ENCODE measurements around the gene CDCA8.
"Not testable (repeated sequence)": the region's sequence is repeated elsewhere in the genome, so short reads cannot be mapped to it uniquely, and the experiment has no call there.

CDCA8 gene

DNA sequence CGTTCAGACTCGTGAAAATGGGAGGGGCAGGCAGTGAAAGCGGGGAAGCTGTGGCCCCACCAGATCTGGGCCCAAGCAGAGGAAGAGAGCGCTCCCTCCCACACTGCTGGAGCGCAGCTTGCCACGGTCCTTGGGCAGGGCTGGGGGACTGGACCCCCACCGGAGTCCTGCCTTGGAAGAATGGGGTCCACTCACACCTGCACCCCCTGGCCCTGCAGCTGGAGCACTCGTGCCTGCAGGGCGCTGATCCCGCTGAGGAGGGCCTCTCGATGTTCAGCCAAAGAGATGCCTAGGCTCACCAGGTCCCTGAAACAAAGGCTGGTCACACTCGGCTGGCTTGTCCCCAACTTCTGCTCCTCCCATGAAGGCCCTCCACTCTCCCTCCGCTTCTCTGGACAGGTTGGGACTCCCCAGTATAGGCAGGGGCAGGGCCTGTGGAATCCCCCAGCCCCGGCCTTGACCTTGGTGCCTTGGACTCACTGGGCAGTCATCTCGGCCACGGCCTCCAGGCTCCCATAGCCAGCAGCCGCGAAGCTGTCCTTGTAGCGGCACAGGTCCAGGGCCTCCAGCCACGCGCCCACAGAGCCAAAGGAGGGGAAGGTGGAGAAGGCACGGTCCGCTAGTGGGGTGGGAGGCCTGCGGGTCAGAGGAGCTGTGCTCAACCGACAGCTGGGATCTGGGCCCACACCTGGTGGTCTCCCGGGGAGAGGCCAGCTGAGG lies 26.0 kb downstream of the CDCA8 start:
- DNase-seq (ENCODE audit: low read depth in 2 of 2): no peak

DNA sequence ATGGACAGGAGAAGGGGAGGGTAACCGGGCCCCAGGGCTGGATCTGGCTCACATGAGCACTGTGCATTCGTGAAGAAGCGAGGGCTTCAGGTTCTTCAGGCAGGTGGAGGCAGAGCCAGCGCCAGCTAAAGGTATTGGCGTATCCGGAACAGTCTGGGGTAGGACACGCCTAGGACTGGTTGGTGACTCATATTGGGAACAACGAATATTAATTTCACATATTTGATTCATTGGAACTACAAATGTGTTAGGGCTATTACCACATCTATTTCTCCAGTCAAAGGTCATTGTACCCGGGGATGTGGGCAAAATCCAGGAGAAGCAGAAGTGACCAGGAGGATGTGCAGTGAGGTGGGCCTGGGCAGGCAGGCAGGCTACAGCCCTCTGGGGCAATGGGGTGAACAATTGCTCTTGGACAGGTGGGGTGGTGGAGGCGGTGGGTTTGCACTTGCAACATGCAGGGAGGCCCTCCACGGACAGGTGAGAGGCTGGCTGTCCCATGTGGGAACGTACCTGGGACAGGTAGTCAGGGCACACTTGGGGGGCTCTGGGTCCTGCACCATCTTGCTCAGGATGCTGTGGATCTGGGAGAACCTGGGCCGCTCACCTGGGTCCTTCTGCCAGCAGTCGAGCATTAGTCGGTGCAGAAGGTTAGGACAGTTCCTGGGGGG lies 26.7 kb downstream of the CDCA8 start:
- DNase-seq (ENCODE audit: low read depth in 2 of 2): no peak

DNA sequence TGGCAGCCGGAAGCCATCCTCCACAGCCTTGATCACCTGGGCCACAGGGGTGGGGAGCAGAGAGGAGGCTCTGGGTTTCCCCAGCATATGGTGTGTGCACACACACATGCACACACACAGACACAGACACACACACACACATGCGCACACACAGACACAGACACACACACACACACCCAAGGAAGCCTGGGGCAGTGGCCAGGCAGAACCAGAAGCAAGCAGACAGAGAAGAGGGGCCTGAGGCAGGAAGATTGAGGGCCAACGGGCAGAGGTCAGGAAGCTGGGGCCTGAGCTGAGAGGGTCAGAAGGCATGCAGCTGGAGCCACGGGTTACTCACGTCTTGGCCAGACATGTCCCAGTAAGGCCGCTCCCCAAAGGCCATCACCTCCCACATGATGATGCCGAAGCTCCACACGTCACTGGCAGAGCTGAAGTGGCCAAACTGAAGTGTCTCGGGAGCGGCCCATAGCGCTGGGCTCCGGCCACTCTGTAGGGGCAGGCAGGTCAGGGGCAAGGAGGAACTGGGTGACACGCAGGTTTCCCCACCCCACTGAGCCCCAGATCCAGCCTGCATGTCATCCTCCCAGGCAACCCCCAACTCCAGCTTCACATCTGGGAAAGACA lies 27.4 kb downstream of the CDCA8 start:
- DNase-seq (ENCODE audit: low read depth in 2 of 2): no peak

DNA sequence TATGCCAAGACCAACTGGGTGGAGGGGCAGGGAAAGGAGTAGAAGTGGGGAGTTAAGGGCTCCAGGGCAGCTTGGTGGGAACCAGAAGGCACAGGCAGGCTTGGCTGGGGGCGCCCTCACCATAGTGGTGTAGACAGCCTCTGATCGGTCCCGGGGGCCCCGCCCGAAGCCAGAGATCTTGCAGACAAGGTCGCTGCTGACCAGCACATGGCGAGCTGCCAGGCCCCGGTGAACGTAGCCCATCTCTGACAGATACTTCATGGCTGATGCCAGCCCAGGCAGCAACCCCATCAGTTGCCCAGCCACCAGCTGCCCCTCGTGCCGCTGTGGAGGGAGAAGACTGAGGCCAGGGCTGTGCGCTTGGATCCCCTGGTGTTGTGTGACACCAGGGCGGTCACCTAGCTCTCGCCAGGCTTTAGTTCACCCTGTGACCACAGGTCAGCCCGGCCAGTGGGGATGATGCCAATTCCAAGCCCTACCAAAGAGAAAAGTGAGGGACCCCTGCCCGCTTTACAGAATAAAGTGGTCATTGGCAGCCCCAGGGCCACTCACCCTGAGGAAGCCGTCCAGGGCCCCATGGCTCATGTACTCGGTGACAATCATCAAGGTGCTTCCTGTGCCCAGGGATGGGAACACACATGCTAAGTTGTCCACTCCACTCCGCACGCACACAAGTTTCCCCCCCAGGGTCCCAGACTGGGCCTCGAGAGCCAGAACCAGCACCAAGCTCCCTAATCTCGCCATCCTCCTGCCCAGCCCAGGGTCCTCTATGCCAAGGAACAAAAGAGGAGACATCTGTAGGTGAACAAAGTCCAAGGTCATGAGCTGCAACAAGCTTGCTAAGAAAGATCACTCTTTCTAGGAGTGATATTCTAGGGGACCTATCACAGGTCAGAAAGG lies 28.2 kb downstream of the CDCA8 start:
- DNase-seq (ENCODE audit: low read depth in 2 of 2): no peak

DNA sequence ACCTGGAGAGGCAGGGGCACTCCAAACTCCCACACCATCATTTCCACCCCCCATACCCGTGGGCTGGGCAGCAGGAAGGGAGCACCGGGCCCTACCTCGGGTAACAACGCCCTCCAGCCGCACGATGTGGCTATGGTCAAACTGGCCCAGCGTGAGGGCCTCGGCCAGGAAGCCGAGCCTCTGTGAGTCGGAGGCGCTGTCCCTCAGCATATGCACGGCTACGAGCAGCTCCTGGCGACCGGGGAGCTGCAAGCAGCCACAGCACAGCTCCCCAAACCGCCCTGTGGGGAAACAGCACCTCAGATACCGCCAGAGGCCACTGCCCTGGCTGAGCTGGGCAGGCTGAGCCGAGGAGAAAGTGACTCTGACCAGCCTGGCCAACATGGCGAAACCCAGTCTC lies 29.2 kb downstream of the CDCA8 start:
- no peak for DNase-seq (ENCODE audit: low read depth in 2 of 2)

DNA sequence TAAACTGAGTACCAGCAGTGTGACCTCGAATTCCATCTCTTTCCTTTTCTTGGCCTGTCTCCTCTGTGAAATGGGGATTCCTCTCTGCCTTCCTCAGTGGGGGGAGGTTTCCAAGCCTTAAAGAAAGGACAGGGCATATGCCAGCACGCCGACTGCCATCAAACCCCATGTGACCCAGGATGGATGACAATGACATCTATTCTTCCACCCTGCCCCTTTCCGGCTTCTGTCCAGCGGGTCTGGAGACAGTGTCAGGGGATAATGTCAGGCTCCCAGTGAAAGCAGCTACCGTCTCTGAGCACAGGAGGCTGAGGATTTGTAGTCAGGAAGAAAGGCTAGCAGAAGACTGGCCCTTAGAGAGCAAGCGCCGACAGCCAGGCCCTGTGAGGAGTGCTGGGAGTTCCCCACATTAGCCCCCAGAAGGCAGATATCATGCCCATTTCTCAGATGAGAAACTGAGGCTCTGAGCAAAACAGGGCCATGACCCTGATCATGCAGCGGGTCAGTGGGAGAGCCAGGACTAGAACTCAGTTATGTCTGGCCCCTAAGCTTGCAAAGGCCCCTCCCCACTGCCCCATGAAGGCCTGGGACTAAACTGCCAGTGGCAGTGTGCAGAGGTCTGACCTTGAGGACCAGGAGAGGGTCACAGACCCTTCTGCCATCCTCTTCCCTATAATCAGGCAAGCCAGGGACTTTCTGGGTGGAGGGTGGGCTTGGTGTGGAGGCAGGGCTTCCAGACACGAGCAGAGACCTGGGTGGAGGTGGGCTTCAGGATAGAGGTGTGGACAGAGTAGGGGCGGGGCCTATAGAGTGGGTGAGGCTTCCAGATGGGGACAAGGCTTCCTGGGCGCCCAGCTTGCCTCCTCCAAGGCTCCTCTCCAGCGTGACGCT lies 30.1 kb downstream of the CDCA8 start:
- DNase-seq (ENCODE audit: low read depth in 2 of 2): no peak

DNA sequence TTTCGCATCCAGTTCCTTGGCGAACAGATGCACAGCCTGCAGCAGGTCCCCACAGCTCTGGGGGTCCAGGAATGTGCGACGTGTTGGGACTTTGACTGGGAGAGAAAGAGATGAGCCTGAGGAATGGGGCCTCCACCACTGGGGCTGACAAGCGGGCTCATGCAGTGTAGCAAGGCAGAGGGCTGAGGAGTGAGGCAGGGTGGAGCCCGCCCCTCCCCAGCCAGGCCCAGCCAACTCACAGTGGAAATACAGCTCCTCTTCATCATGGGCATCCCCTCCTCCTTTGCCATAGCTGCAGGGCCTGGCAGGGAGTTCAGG lies 30.7 kb downstream of the CDCA8 start:
- DNase-seq (ENCODE audit: low read depth in 2 of 2): no peak

DNA sequence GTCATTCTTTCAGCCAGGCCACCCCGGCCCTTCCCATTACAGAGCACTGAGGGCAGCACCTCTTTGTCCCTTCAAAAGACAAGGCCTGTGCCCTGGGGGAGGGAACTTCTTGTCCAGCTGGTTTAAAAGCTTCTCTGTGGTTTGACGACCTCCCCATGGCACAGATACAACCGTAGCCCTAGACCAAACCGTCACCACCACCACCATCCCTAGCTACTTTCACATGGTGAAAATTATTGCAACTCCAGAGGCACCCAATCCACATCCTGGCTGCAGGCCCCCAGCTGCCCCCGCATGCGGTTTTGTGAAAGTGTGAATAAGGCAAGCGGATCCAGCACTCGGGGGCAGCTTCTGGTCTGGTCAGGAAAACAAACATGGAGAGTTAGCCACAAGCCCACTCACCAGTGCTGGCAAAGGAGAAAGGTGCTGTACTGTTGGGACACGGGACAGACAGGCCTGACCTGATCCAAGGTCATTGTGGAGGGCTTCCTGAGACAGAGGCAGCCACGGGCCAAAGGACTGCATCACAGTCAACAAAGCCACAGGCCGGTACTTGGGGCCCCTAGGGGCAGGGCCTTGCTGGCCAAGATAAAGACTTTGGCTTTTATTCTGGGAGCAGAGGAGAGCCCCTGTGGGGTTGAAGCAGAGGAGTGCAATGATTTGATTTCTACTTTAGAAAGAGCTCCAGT lies 31.2 kb downstream of the CDCA8 start:
- no peak for DNase-seq (ENCODE audit: low read depth in 2 of 2)

DNA sequence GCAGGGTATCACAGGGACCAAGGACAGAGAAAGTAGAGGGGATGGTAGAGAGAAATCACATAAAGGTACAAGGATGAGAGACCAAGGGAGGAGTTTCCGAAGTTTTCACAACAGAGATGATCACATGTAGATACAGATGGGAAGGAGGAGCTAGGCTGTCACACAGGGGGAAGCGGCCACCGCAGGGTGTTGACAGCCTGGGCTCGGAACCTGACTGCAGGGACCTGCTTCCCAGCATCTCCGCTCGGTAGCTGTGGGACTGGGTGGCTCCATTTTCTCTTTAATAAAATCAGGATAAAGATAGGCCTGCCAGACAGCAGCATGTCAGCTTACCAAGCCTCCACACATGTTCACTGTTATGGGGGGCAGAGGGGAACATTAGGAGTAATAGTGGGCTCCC lies 32.3 kb downstream of the CDCA8 start:
- no peak for DNase-seq (ENCODE audit: low read depth in 2 of 2)

DNA sequence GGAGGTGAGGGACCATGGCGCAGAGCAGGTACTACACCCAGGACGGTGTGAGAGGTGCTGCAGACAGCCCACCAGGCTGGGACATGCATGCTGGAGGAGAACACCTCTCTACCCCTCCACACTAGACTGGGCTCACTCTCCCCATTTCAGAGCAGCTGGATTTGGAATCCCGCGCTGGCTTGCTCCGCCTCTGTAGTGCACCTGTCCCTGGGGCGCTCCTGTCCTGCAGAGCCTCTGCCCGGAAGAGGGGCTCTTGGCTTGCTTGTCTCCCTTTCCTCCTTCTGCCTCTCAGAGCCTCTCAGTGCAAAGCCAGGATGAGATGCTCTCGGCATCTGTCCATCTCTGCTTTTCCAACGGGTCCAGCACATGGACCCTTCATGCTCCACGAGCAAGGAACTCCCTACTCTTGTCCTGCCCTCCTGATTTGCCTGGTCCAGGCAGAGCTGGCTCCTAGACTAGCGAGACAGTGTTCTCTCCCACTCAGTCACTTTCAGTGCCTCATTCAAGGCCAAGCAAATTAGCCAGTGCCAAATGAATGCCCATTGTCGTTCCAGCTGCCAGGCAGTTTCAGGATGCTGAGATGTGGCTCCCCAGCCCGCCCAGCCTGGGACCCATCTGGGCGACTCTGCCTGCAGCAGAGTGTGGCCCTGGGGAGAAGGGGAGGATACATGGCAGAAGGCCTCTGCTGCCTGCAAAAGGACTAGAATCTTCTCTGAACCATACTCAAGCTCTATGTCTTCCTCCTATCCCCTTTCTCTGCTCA lies 33.7 kb downstream of the CDCA8 start:
- DNase-seq (ENCODE audit: low read depth in 2 of 2): no peak

DNA sequence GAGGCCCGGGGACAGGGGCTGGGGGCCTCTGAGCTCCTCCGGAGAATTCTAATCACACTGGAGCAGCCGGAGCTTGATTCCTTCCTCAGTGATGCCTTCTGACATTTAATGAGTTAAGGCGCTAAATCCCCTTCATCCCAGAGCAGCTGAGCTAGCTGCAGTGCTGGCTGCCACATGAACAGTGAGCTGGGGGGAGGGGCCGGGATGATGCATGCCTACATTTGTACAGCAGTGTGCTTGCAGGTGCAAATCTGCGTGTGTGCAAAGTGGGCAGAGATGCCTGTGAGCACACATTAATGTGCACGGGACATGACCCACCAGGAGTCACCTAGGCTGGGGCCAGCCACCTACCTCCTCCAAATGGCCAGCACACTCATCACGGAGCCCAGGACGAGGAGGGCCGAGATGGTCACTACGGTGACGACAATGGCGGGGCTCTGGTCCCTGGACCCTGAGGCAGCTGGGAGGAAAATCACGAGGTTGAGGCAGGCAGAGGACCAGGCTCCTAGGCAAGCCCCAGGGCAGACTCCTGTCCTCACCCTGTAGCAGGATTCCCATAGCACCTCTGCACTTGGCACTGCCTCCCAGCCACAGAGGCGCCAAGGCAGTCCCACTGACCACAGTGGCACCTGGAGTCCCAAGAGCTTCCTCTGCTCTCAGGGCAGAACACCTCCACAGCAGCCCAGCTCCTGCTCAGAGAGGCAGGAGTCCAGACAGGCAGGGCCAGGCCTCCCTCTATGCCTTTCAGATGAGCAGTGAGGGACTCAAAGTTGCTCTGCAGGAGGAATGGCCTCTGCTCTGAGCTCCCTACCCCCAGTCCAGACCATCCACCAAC lies 34.7 kb downstream of the CDCA8 start:
- DNase-seq (ENCODE audit: low read depth in 2 of 2): no peak

DNA sequence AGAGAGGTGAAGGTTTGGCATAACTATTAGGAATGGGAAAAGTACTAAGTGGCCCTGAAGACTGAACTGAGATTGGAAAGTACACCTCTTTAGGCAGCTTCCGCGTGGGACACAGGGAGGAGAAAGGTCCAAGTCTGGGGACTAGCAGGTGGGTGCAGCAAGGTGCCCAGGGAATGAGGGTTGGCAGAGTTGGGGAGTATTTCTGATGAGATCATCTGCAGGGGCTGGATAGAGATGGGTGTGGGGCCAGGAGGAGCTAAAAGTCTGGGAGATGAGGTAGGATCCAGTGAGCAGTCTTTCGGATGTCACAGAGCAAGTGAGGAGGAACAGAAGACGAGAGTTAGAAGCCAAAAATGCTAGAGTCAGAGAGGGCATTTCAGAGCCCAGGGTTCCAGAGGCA lies 36.1 kb downstream of the CDCA8 start:
- no peak for DNase-seq (ENCODE audit: low read depth in 2 of 2)

DNA sequence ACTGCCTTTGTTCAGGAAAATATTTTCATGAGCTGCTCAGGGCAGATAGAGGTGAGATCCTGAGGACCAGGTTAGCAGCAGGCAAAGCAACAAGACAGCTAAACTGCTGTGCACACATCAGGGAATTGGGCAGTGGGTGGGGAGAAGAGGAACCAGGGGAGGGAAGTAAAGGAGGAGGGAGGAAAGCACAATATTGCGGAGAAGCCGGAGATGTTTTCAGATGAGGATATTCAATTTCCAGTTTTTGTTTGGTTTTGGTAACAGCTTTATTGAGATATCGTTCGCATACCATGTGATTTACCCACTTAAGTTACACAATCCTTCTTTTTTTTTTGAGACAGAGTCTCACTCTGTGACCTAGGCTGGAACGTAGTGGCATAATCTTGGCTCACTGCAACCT lies 38.1 kb downstream of the CDCA8 start:
- DNase-seq (ENCODE audit: low read depth in 2 of 2): no peak

DNA sequence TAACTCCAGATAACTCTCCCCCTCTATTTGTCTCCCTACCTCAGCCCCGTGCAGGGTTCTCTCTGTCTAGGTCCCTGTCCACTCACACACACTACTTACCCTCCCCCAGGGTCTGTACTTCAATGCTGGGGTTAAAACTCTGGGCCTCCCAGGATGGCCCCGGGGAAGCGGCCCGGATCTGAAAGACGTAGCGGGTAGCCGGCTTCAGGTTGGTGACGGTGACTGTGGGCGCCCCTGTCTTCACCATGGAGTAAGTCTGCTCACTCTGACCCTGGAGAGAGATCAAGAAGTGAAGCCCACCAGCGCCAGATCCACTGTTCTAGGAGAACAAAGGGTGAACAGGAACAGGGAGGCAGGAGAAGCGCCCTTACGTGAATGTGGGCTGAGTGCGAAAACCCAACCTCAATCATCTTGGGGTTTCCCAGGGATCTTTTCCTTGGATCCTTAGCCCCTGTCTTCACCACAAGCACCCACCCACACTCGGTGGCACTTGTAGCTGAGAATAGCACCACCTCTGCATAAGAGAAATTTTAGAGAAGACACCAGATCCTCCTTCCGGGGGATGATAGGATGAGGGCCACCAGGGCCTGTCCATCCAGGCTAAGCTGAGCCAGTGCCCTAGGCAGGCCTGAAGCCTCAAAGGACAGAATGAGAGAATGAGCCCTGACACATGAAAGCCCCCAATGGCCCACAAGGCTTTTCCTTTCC lies 39.1 kb downstream of the CDCA8 start:
- DNase-seq (ENCODE audit: low read depth in 2 of 2): no peak

DNA sequence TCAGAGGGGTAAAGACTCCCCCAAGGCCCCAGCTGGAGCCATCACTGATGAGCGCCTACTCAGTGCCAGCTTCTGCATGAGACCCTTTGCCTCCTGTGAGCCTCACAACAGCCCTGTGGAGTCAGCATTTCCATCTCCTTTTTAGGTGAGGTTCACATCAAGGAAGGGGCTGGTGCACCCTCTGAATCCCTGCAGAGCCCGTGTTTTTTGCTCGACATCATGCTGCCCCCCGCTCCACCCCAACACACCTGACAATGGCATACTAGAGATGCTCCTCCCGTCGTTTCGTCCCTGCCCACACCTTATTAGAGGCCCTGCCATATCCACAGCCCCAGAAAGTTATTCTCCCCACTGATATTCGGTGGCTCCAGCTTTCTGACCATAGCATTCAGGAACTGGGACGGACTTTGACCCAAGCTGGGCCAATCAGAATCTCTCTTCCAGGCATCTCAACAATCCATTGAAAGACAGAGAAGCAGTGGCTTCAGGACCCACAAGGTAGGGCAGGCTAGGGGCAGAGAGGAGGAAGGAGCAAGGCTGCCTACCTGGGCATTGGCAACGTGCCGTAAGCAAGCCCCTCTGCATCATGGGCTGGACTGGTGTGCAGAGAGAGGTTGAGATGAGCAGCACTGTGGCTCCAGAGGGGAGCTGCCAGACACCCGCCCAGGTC lies 39.9 kb downstream of the CDCA8 start:
- no peak for DNase-seq (ENCODE audit: low read depth in 2 of 2)

DNA sequence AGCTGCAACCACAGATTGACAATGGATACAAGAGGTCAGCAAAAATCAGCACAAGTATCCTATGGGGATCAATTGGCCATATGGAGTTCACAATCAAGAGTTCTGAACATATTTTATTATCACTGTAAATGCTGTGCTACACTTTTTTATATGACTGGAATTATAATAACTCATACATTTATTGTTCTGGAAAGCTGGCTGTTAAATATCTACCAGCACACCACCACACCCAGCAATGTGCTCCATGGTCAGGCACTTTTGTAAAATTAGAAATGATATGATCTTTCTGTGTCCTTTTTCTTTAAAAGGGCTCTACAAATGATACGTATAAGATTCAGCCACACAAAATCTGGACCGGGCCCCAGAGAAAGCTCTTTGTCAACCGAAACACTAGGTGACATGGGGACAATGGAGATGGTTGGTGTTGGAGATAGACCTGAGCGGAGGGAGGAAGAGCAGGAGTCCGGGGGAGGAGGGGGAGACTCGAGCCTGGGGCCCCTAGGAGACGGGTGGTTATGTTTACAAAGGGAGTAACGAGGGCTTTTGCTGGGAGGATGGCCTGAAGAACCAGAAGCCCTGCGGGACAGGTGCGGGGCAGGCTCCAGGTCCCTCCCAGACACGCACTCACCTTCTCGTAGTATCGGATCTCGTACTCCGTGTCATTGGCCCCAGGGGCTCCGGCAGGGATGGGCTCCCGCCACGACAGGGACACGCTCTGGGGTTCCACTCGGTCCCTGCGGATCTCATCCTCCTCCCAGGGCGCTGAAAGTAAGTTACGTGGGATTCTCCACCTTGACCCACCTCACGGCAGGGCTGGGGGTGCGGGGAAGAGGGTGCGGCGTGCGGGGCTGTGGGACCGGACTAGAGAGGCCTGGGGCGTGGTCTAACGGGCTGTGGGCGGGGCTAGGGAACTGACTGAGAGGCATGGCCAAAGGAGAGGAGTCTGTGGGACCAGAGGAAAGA lies 42.6 kb downstream of the CDCA8 start:
- no peak for DNase-seq (ENCODE audit: low read depth in 2 of 2)

DNA sequence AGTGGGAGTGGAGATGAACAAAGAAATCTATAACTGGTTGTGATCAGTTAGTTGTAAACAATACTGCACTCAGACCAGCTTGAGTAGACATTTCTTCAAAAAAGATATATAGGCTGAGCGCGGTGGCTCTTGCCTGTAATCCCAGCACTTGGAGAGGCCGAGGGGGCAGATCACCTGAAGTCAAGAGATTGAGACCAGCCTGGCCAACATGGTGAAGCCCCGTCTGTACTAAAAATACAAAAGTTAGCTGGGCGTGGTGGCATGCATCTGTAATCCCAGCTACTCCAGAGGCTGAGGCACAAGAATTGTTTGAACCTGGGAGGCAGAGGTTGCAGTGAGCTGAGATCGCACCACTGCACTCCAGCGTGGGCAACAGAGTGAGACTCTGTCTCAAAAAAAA lies 45.7 kb downstream of the CDCA8 start:
- DNase-seq (ENCODE audit: low read depth in 2 of 2): not testable (repeated sequence)
